ENCODE results near the gene TAB2. TPM values are rescaled to one million over a fixed set of nuclear protein-coding genes. Genes with fewer than 3 reads are reported as not detected.

TAB2 gene
- total and polyA plus RNA-seq, 9 of the 15 experiments (the other 6 are each of a cell fraction or from before 2014, with no cell fraction given): 9.1 to 38.3 (median 18.6) TPM

GRCh38 chr6:149450679-149451375 is 133.3 kb downstream of the TAB2 start (continued):
- TF ChIP-seq CEBPG (CRISPR knock-in tag; IDR thresholded peaks at IDR 0.05) (no peak), CEBPG (tag; conservative IDR thresholded peaks at IDR 0.05 in 1 of 2, IDR thresholded peaks at IDR 0.05 in 1 of 2) (no peak), MCM2 (IDR thresholded peaks at IDR 0.05; ENCODE audit: low read depth) (no peak), HDGF (IDR thresholded peaks at IDR 0.05) (no peak)

- no TSS peak for BruUV-seq (replicated peaks)
- no peak overlapping the region for H3K4me2 ChIP-seq (ENCODE audit: insufficient read depth, low read length)
- no peaks in the 10 kb centered on the region for H3K36me3 ChIP-seq (ENCODE audit: control insufficient read depth, insufficient read depth, low read length)
- 39% methylated on average over 44 of the region's 47 CpGs for WGBS (ENCODE audit: insufficient coverage, low coverage, missing lambda C conversion rate)
- peaks cover 0 to 22% of the 10 kb centered on the region in 2 experiments; a peak in 3 of 5 replicates for H3K4me1 ChIP-seq (replicated peaks in 1 of 2; ENCODE audit: control insufficient read depth in 2 of 2, insufficient read depth in 2 of 2, low read length in 2 of 2)
- DNase-seq (ENCODE audit: extremely low read depth in 1 of 4, low spot score in 3 of 4): no peak
- ATAC-seq: no peak
- no peak overlapping the region for H3K27ac ChIP-seq (ENCODE audit: extremely low read depth, low read depth, low read length)
- H3K9me1 ChIP-seq (ENCODE audit: control insufficient read depth, insufficient read depth, low read length): no peaks in the 10 kb centered on the region
- in situ Hi-C loops (cut with MboI) (no loop called here), intact Hi-C loops (cut with micrococcal nuclease) (no loop called here)
- H2AFZ ChIP-seq (ENCODE audit: low read depth, low read length): no peak overlapping the region
- CTCF ChIA-PET (ENCODE audit: low intra/inter-chr PET ratio): no interaction called here
- H3K4me3 ChIP-seq: no peak overlapping the region
- H4K20me1 ChIP-seq (replicated peaks; ENCODE audit: control insufficient read depth, insufficient read depth, low read length): peaks cover 18% of the 10 kb centered on the region
- peaks cover 61 to 80% of the 10 kb centered on the region in 2 experiments for H3K27me3 ChIP-seq (ENCODE audit: control insufficient read depth in 2 of 2, insufficient read depth in 2 of 2, low read length in 2 of 2)
- POLR2A ChIA-PET: interaction anchor here (0.8 kb wide), 1 partner anchor 379 kb away, joined by 3 read pairs; no protein-coding TSS in a partner anchor
- no peaks in the 10 kb centered on the region for H3K79me2 ChIP-seq (ENCODE audit: control insufficient read depth, insufficient read depth, low read length)
- no peak overlapping the region for H3K9ac ChIP-seq (ENCODE audit: insufficient read depth in 1 of 2, low read depth in 2 of 2, low read length in 2 of 2)
- H3K9me3 ChIP-seq (replicated peaks; ENCODE audit: control insufficient read depth, insufficient read depth, low read depth, low read length): no peaks in the 10 kb centered on the region
- FAIRE-seq: no peak
- no peak for TF ChIP-seq ZNF280A (IDR thresholded peaks at IDR 0.05; ENCODE audit: low read depth, partially characterized antibody)
- TF ChIP-seq CHCHD3 (CRISPR knock-in tag; IDR thresholded peaks at IDR 0.05): no peak
- no peak for TF ChIP-seq ZNF511 (CRISPR knock-in tag; IDR thresholded peaks at IDR 0.05)
- no peak for TF ChIP-seq NRF1 (conservative IDR thresholded peaks at IDR 0.05 in 1 of 2, IDR thresholded peaks at IDR 0.05 in 1 of 2)
- no peak for TF ChIP-seq SP1 (CRISPR knock-in tag; IDR thresholded peaks at IDR 0.05)
- TF ChIP-seq MAFF (IDR thresholded peaks at IDR 0.05; ENCODE audit: low read length): no peak
- no peak for TF ChIP-seq ZNF253 (CRISPR knock-in tag; conservative IDR thresholded peaks at IDR 0.05)
- TF ChIP-seq STAT5A (IDR thresholded peaks at IDR 0.05; ENCODE audit: borderline replicate concordance, low read length): no peak
- TF ChIP-seq ZNF143 (CRISPR knock-in tag; IDR thresholded peaks at IDR 0.05): no peak
- no peak for TF ChIP-seq SIRT6 (IDR thresholded peaks at IDR 0.05; ENCODE audit: low read depth, low read length)
- no peak for TF ChIP-seq ZBTB11 (CRISPR knock-in tag; IDR thresholded peaks at IDR 0.05)
Measured at GRCh38 chr6:149451376-149452036, 134.0 kb downstream of the TAB2 start.
